H1 (cell line): ENCODE measurements around the gene CD58. TPM values are rescaled to one million over a fixed set of nuclear protein-coding genes. Genes with fewer than 3 reads are reported as not detected.

Source experiments
- CTCF ChIA-PET: fragments of 300-600 bp; sonication (Branson Sonifier 250); formaldehyde crosslinking; loops from one replicate; lab custom pipeline; 2021; ENCODE audit not compliant: partially characterized antibody; lab: Charles Lee
- POLR2A ChIA-PET: fragments of 300-600 bp; sonication (Branson Sonifier 250); formaldehyde crosslinking; loops from one replicate; lab custom pipeline; 2021; ENCODE audit warnings: inconsistent platforms; ENCODE audit not compliant: partially characterized antibody; lab: Charles Lee
- DNase-seq, 2 experiments: peaks; one replicate each; pipeline versions ENCODE4 v3.0.0 to v3.0.0-alpha.2; 2010 to 2022; ENCODE audit warnings: low spot score in 2 of 2, low read depth in 1 of 2, mixed read lengths in 1 of 2
- FAIRE-seq: peaks from 2 replicates; lab custom pipeline; 2011; peaks lifted over from hg19 to GRCh38; lab: Jason Lieb, UNC
- H2AFZ ChIP-seq: 2 replicates; pipeline ENCODE4 v1.8.1; 2012; ENCODE audit warnings: low read length, inconsistent platforms
- H2AK5ac ChIP-seq: 2 replicates; pipeline ENCODE4 v1.6.1; 2013; ENCODE audit warnings: low read depth, low read length
- H2BK120ac ChIP-seq: replicated peaks from 2 replicates; pipeline ENCODE3; 2013; ENCODE audit warnings: low read depth, low read length, inconsistent platforms
- H2BK12ac ChIP-seq: 2 replicates; pipeline ENCODE4 v1.6.1; 2013; ENCODE audit warnings: low read depth, low read length
- H2BK15ac ChIP-seq: 2 replicates; pipeline ENCODE4 v1.6.1; 2013; ENCODE audit warnings: low read length
- H2BK20ac ChIP-seq: 2 replicates; pipeline ENCODE4 v1.6.1; 2013; ENCODE audit warnings: low read length
- H2BK5ac ChIP-seq: 2 replicates; pipeline ENCODE4 v1.6.1; 2013; ENCODE audit warnings: low read depth, low read length
- H3K14ac ChIP-seq: 2 replicates; pipeline ENCODE4 v1.6.1; 2013; ENCODE audit warnings: inconsistent platforms; ENCODE audit not compliant: insufficient read length
- H3K18ac ChIP-seq: 2 replicates; pipeline ENCODE4 v1.6.1; 2013; ENCODE audit warnings: low read length; ENCODE audit errors: extremely low read depth
- H3K23ac ChIP-seq: 2 replicates; pipeline ENCODE4 v1.6.1; 2013; ENCODE audit warnings: inconsistent platforms; ENCODE audit not compliant: insufficient read length
- H3K23me2 ChIP-seq: 2 replicates; pipeline ENCODE4 v1.6.1; 2013; ENCODE audit warnings: low read depth, low read length
- H3K27ac ChIP-seq: 2 replicates; pipeline ENCODE4 v1.6.1; 2011; ENCODE audit warnings: low read depth, low read length, inconsistent platforms
- H3K27me3 ChIP-seq, 4 experiments: replicated peaks in 1 of 4; 1 replicate in 1 of 4; 2 replicates in 3 of 4; pipeline versions ENCODE4 v1.6.1 to v1.8.1; 2011 to 2013; ENCODE audit warnings: low read length in 3 of 4, mild to moderate bottlenecking in 3 of 4, inconsistent platforms in 2 of 4, mixed read lengths in 2 of 4, moderate library complexity in 1 of 4; ENCODE audit not compliant: control insufficient read depth in 3 of 4, insufficient read depth in 3 of 4; ENCODE audit errors: extremely low read depth in 1 of 4
- H3K36me3 ChIP-seq, 4 experiments: 2 replicates each; pipeline versions ENCODE4 v1.6.1 to v1.8.1; 2011 to 2013; ENCODE audit warnings: mild to moderate bottlenecking in 4 of 4, low read length in 3 of 4, moderate library complexity in 2 of 4, control low read depth in 1 of 4, inconsistent platforms in 1 of 4; ENCODE audit not compliant: insufficient read depth in 4 of 4, control insufficient read depth in 2 of 4
- H3K4ac ChIP-seq: replicated peaks from 2 replicates; pipeline ENCODE3; 2013; ENCODE audit warnings: low read length, low read depth, mixed read lengths, inconsistent platforms; ENCODE audit not compliant: insufficient read length
- H3K4me1 ChIP-seq, 4 experiments: replicated peaks in 1 of 4; 1 replicate in 1 of 4; 2 replicates in 3 of 4; pipeline versions ENCODE4 v1.6.1 to v1.8.1; 2011 to 2013; ENCODE audit warnings: low read length in 3 of 4, inconsistent platforms in 2 of 4, mixed read lengths in 1 of 4; ENCODE audit not compliant: insufficient read depth in 4 of 4, control insufficient read depth in 3 of 4
- H3K4me2 ChIP-seq, 2 experiments: 2 replicates each; pipeline versions ENCODE4 v1.6.1 to v1.8.1; 2011 to 2013; ENCODE audit warnings: low read depth in 2 of 2, low read length in 2 of 2, control low read depth in 1 of 2, inconsistent platforms in 1 of 2, mild to moderate bottlenecking in 1 of 2; ENCODE audit not compliant: insufficient read depth in 1 of 2
- H3K4me3 ChIP-seq, 4 experiments: fragments of 200-600, 300-600 bp in 1 of 4; sonication (generic), shearing (Covaris generic), sonication (Bioruptor Twin) in 1 of 4; 2 replicates each; pipeline versions ENCODE4 v1.5.1 to v1.8.1; 2011 to 2016; ENCODE audit warnings: low read length in 4 of 4, low read depth in 3 of 4, control low read depth in 2 of 4, inconsistent platforms in 2 of 4, mild to moderate bottlenecking in 2 of 4, mixed read lengths in 1 of 4, moderate library complexity in 1 of 4; ENCODE audit not compliant: insufficient read depth in 2 of 4; ENCODE audit errors: extremely low read depth in 1 of 4
- H3K56ac ChIP-seq: replicated peaks from 2 replicates; pipeline ENCODE3; 2013; ENCODE audit warnings: low read depth, mild to moderate bottlenecking, mixed read lengths, low read length, inconsistent platforms; ENCODE audit not compliant: insufficient read length
- H3K79me1 ChIP-seq: 2 replicates; pipeline ENCODE4 v1.6.1; 2013; ENCODE audit warnings: low read depth, low read length, control low read depth
- H3K79me2 ChIP-seq, 2 experiments: 2 replicates each; pipeline versions ENCODE4 v1.6.1 to v1.8.1; 2012 to 2013; ENCODE audit warnings: low read length in 2 of 2, mild to moderate bottlenecking in 2 of 2, inconsistent platforms in 1 of 2; ENCODE audit not compliant: insufficient read depth in 2 of 2, control insufficient read depth in 1 of 2
- H3K9ac ChIP-seq, 4 experiments: replicated peaks in 1 of 4; 1 replicate in 1 of 4; 2 replicates in 3 of 4; pipeline versions ENCODE4 v1.6.1 to v1.8.1; 2011 to 2013; ENCODE audit warnings: low read depth in 3 of 4, low read length in 3 of 4, control low read depth in 2 of 4, mild to moderate bottlenecking in 2 of 4, moderate library complexity in 2 of 4, inconsistent platforms in 1 of 4; ENCODE audit errors: extremely low read depth in 1 of 4
- H3K9me3 ChIP-seq, 2 experiments: 2 replicates each; pipeline versions ENCODE4 v1.6.1 to v1.8.1; 2012 to 2013; ENCODE audit warnings: mild to moderate bottlenecking in 2 of 2, moderate library complexity in 2 of 2, control low read depth in 1 of 2, inconsistent platforms in 1 of 2, low read depth in 1 of 2, low read length in 1 of 2, mixed read lengths in 1 of 2; ENCODE audit not compliant: insufficient read depth in 2 of 2
- H4K20me1 ChIP-seq, 2 experiments: replicated peaks in 1 of 2; 2 replicates each; pipeline versions ENCODE3 to v1.8.1; 2011 to 2013; ENCODE audit warnings: inconsistent platforms in 2 of 2, low read length in 2 of 2, mild to moderate bottlenecking in 1 of 2; ENCODE audit not compliant: insufficient read depth in 2 of 2, control insufficient read depth in 1 of 2
- H4K5ac ChIP-seq: 2 replicates; pipeline ENCODE4 v1.6.1; 2013; ENCODE audit warnings: low read length, low read depth, mixed read lengths, inconsistent platforms; ENCODE audit not compliant: insufficient read length
- H4K8ac ChIP-seq: 2 replicates; pipeline ENCODE4 v1.8.0; 2013; ENCODE audit warnings: mild to moderate bottlenecking, moderate library complexity, low read length, inconsistent platforms; ENCODE audit not compliant: insufficient read depth; ENCODE audit errors: extremely low read depth
- H4K91ac ChIP-seq: replicated peaks from 2 replicates; pipeline ENCODE3; 2013; ENCODE audit warnings: low read length, mixed read lengths, inconsistent platforms; ENCODE audit not compliant: insufficient read length
- CTBP2 ChIP-seq: IDR thresholded peaks from 2 replicates; pipeline ENCODE4 v1.7.0; 2011; ENCODE audit warnings: borderline replicate concordance, mild to moderate bottlenecking, moderate library complexity, mixed read lengths, low read length; ENCODE audit not compliant: insufficient read depth, insufficient read length
- CTCF ChIP-seq, 3 experiments: IDR thresholded peaks; 1 replicate in 2 of 3; 2 replicates in 1 of 3; pipeline versions ENCODE4 v1.5.1 to v1.6.1; 2011; ENCODE audit warnings: low read length in 3 of 3, mild to moderate bottlenecking in 3 of 3, inconsistent platforms in 2 of 3, low read depth in 1 of 3, moderate library complexity in 1 of 3; ENCODE audit not compliant: insufficient read depth in 1 of 3; ENCODE audit errors: control extremely low read depth in 1 of 3
- HDAC2 ChIP-seq, 2 experiments: fragments of 300-600 bp in 1 of 2; sonication (generic) in 1 of 2; IDR thresholded peaks; 2 replicates each; pipeline ENCODE4 v1.6.1; 2011 to 2012; ENCODE audit warnings: low read depth in 2 of 2, low read length in 2 of 2, mild to moderate bottlenecking in 2 of 2, moderate library complexity in 2 of 2, borderline replicate concordance in 1 of 2, inconsistent platforms in 1 of 2
- MAFK ChIP-seq: IDR thresholded peaks from 2 replicates; pipeline ENCODE4 v1.6.1; 2012; ENCODE audit warnings: low read depth, mild to moderate bottlenecking, improper control_type of control experiment, low read length
- SAP30 ChIP-seq: fragments of 300-600 bp; sonication (generic); IDR thresholded peaks from 2 replicates; pipeline ENCODE4 v1.7.1; 2012; ENCODE audit warnings: low read length, moderate library complexity, mild to moderate bottlenecking, inconsistent platforms; ENCODE audit not compliant: insufficient read depth, insufficient replicate concordance
- SIN3A ChIP-seq, 2 experiments: IDR thresholded peaks in 1 of 2; conservative IDR thresholded peaks in 1 of 2; 2 replicates each; pipeline ENCODE4 v1.6.1; 2011 to 2012; ENCODE audit warnings: low read length in 2 of 2, improper control_type of control experiment in 1 of 2, low read depth in 1 of 2, mild to moderate bottlenecking in 1 of 2
- TAF7 ChIP-seq: optimal IDR thresholded peaks from 2 replicates; pipeline ENCODE3; 2011; ENCODE audit warnings: low read depth, mild to moderate bottlenecking, inconsistent platforms, low read length, moderate library complexity, borderline replicate concordance
- TEAD4 ChIP-seq: IDR thresholded peaks from 2 replicates; pipeline ENCODE4 v1.6.1; 2012; ENCODE audit warnings: low read depth, low read length, inconsistent platforms, mixed read lengths
- WGBS, 2 experiments: shearing (Covaris generic) in 1 of 2; methylation state at CpG; one replicate each; pipeline versions ENCODE4 v1.1.6 to v1.1.7; 2013 to 2015; ENCODE audit warnings: low lambda C conversion rate in 2 of 2, mixed read lengths in 2 of 2, inconsistent platforms in 1 of 2, low coverage in 1 of 2, missing lambda C conversion rate in 1 of 2; ENCODE audit not compliant: insufficient replicate concordance in 2 of 2, insufficient coverage in 1 of 2, insufficient read length in 1 of 2; ENCODE audit errors: extremely low coverage in 1 of 2, missing lambda C conversion rate in 1 of 2; 5-methylcytosine and 5-hydroxymethylcytosine counted together
- polyA plus RNA-seq, 7 experiments: library from polyadenylated mRNA; depleted of rRNA in 3 of 7; stranded (reverse) in 5 of 7; unstranded in 2 of 7; fragments of >200 nt in 5 of 7; fragments of 200-250 nt in 2 of 7; gene quantifications; 1 replicate in 5 of 7; 2 replicates in 1 of 7; 4 replicates in 1 of 7; pipeline versions ENCODE4 v1.2.1 to v1.2.3, GENCODE V29; 2011 to 2013; ENCODE audit warnings: missing spikeins in 2 of 7, mixed read lengths in 2 of 7
- total RNA-seq: library from RNA; stranded (reverse); fragmentation: NEBNext Ultra II Directional; extraction: Animal tissue kit (Norgen Biotek cat#: 25700); gene quantifications from 2 replicates; pipeline ENCODE4 v1.2.1, GENCODE V29; 2021

The CD58 gene
- total and polyA plus RNA-seq, 2 of the 8 experiments (the other 6 are each of a cell fraction or from before 2014, with no cell fraction given), result 5.3 to 5.5 TPM

GRCh38 chr1:116485071-116485735 lies 85.6 kb downstream of the CD58 start:
- Histone ChIP-seq H2BK5ac (no peak overlapping the region; the same call in 1 of the 2 replicates), H3K9ac (no peak overlapping the region), H3K79me2 (no peaks in the 10 kb centered on the region), H2AFZ (peak overlapping the region; percentile 95), H3K14ac (no peak overlapping the region), H4K8ac (no peak overlapping the region), H3K23ac (no peak overlapping the region), H2BK120ac (no peak overlapping the region), H2BK20ac (no peak overlapping the region), H3K4me2 (no peak overlapping the region), H4K20me1 (no peaks in the 10 kb centered on the region), H3K27ac (no peak overlapping the region), H3K79me1 (no peaks in the 10 kb centered on the region), H4K5ac (peak overlapping the region; percentile 4), H2AK5ac (no peak overlapping the region), H3K56ac (no peak overlapping the region), H3K36me3 (no peaks in the 10 kb centered on the region), H3K4me3 (no peak overlapping the region), H3K18ac (no peak overlapping the region), H3K4me1 (no peaks in the 10 kb centered on the region; a peak in 1 of 7 replicates), H3K23me2 (no peaks in the 10 kb centered on the region), H2BK12ac (peak overlapping the region; percentile 10; the same call in 1 of the 2 replicates), H4K91ac (peak overlapping the region; percentile 81), H3K27me3 (no peaks in the 10 kb centered on the region; a peak in 1 of 7 replicates), H3K9me3 (no peaks in the 10 kb centered on the region), H3K4ac (no peak overlapping the region), H2BK15ac (no peak overlapping the region; the same call in 1 of the 2 replicates)
- POLR2A ChIA-PET, result interaction anchor here (1.3 to 2.0 kb wide), 5 partner anchors 28 to 319 kb away, joined by 3 to 8 read pairs (median 4); no protein-coding TSS in a partner anchor
- CTCF ChIA-PET, result interaction anchor here (0.7 to 10.7 kb wide), 69 partner anchors 8 to 778 kb away, joined by 3 to 116 read pairs (median 5); no protein-coding TSS in a partner anchor
- peak; percentile 70 to 97 for DNase-seq
- FAIRE-seq, result no peak
- 48% methylated on average over 6 of the region's 6 CpGs; no CpG with 5 or more reads in 1 of the 2 experiments for WGBS, 2 experiments
- no peak for TF ChIP-seq CTBP2
- peak; percentile 86 to 94 (median 91) for TF ChIP-seq CTCF (IDR thresholded peaks at IDR 0.05; ENCODE audit: control extremely low read depth in 1 of 3, insufficient read depth in 1 of 3, low read depth in 1 of 3, low read length in 3 of 3)
- TF ChIP-seq SAP30, result no peak
- no peak for TF ChIP-seq TAF7
- peak; percentile 29; the same call in 1 of the 2 replicates for TF ChIP-seq MAFK
- no peak for TF ChIP-seq SIN3A (conservative IDR thresholded peaks at IDR 0.05 in 1 of 2, IDR thresholded peaks at IDR 0.05 in 1 of 2; ENCODE audit: low read depth in 1 of 2, low read length in 2 of 2)
- no peak for TF ChIP-seq TEAD4
- no peak for TF ChIP-seq HDAC2 (IDR thresholded peaks at IDR 0.05; ENCODE audit: borderline replicate concordance in 1 of 2, low read depth in 2 of 2, low read length in 2 of 2)
